PC-3 (cell line): ENCODE results near the gene ZDHHC19. TPM values are rescaled to one million over a fixed set of nuclear protein-coding genes. Genes with fewer than 3 reads are reported as not detected.

Source experiments
- ATAC-seq: fragments of 200-7000 bp; cut with Tn5 transposase; 2 replicates; pipeline ENCODE4 v1.9.1; 2020; ENCODE audit warnings: mild to moderate bottlenecking, moderate library complexity
- BruUV-seq: library from RNA; stranded (reverse); fragments of 400-500 nt; replicated peaks from 2 replicates; lab custom pipeline; 2021; lab: Mats Ljungman, UMichigan
- CTCF ChIA-PET: fragments of 300-600 bp; sonication (Branson Sonifier 250); formaldehyde crosslinking; loops from one replicate; lab custom pipeline; 2022; ENCODE audit warnings: antibody characterized with exemption; lab: Charles Lee
- POLR2A ChIA-PET: fragments of 300-600 bp; sonication (Branson Sonifier 250); formaldehyde crosslinking; loops from one replicate; lab custom pipeline; 2022; ENCODE audit warnings: antibody characterized with exemption; ENCODE audit not compliant: unreplicated experiment; lab: Charles Lee
- DNase-seq: peaks from one replicate; pipeline ENCODE4 v3.0.0-alpha.2; 2015
- H2AFZ ChIP-seq: fragments of 300-600 bp; sonication (generic); 2 replicates; pipeline ENCODE4 v1.6.0; 2016; ENCODE audit warnings: antibody characterized with exemption, low read length
- H3F3A ChIP-seq: fragments of 300-600 bp; sonication (generic); one replicate; pipeline ENCODE4 v1.6.0; 2017; ENCODE audit warnings: antibody characterized with exemption, low read length, control low read depth, mild to moderate bottlenecking; ENCODE audit not compliant: unreplicated experiment
- H3K27ac ChIP-seq: fragments of 300-600 bp; sonication (generic); 2 replicates; pipeline ENCODE4 v1.5.1; 2016; ENCODE audit warnings: mild to moderate bottlenecking, low read length
- H3K27me3 ChIP-seq: fragments of 300-600 bp; sonication (generic); 2 replicates; pipeline ENCODE4 v1.6.1; 2016; ENCODE audit warnings: low read length, mixed read lengths
- H3K36me3 ChIP-seq: fragments of 300-600 bp; sonication (generic); 2 replicates; pipeline ENCODE4 v1.6.1; 2016; ENCODE audit warnings: low read depth, mixed run types, low read length, mixed read lengths
- H3K4me1 ChIP-seq: fragments of 300-600 bp; sonication (generic); 2 replicates; pipeline ENCODE4 v1.5.1; 2016; ENCODE audit warnings: low read length; ENCODE audit not compliant: insufficient read depth
- H3K4me2 ChIP-seq: fragments of 300-600 bp; sonication (generic); 2 replicates; pipeline ENCODE4 v1.6.0; 2016; ENCODE audit warnings: low read length
- H3K4me3 ChIP-seq: fragments of 300-600 bp; sonication (generic); 2 replicates; pipeline ENCODE4 v1.5.1; 2016; ENCODE audit warnings: mild to moderate bottlenecking, low read length, mixed read lengths
- H3K79me2 ChIP-seq: fragments of 300-600 bp; sonication (generic); 2 replicates; pipeline ENCODE4 v1.6.1; 2017; ENCODE audit warnings: low read length, mixed read lengths
- H3K9ac ChIP-seq: fragments of 300-600 bp; sonication (generic); 2 replicates; pipeline ENCODE4 v1.6.0; 2016; ENCODE audit warnings: mild to moderate bottlenecking, low read length
- H3K9me2 ChIP-seq: fragments of 300-600 bp; sonication (generic); replicated peaks from 2 replicates; pipeline ENCODE4 v1.6.1; 2016; ENCODE audit warnings: mixed run types, low read length, mixed read lengths
- H3K9me3 ChIP-seq: fragments of 300-600 bp; sonication (generic); 2 replicates; pipeline ENCODE4 v1.6.1; 2016; ENCODE audit warnings: low read length, mixed read lengths
- H4K20me1 ChIP-seq: fragments of 300-600 bp; sonication (generic); 2 replicates; pipeline ENCODE4 v1.6.1; 2016; ENCODE audit warnings: low read length, mixed read lengths
- EZH2 ChIP-seq: fragments of 300-600 bp; sonication (generic); IDR thresholded peaks from one replicate; pipeline ENCODE4 v1.6.1; 2017; ENCODE audit warnings: antibody characterized with exemption, mild to moderate bottlenecking, low read length; ENCODE audit not compliant: unreplicated experiment
- EZH2phosphoT487 ChIP-seq: fragments of 300-600 bp; sonication (generic); IDR thresholded peaks from 2 replicates; pipeline ENCODE4 v1.6.1; 2018; ENCODE audit warnings: mild to moderate bottlenecking, antibody characterized with exemption, low read length, borderline replicate concordance
- intact Hi-C: fragments of 100-400 bp; cut with micrococcal nuclease; formaldehyde crosslinking; loops from 2 replicates; pipeline ENCODE4 v1.9.0; 2023
- total RNA-seq: library from RNA; depleted of rRNA; stranded (reverse); fragments of >200 nt; gene quantifications from 2 replicates; pipeline ENCODE4 v1.2.3, GENCODE V29; 2014
- TF ChIP-seq, protein P1 (sequence below): fragments of 300-600 bp; sonication (generic); conservative IDR thresholded peaks from 2 replicates; pipeline ENCODE4 v1.5.1; 2017; ENCODE audit warnings: antibody characterized with exemption, low read depth, mild to moderate bottlenecking, low read length

ZDHHC19 gene
- total RNA-seq, 1 experiment from 2014 or later = not detected

DNA sequence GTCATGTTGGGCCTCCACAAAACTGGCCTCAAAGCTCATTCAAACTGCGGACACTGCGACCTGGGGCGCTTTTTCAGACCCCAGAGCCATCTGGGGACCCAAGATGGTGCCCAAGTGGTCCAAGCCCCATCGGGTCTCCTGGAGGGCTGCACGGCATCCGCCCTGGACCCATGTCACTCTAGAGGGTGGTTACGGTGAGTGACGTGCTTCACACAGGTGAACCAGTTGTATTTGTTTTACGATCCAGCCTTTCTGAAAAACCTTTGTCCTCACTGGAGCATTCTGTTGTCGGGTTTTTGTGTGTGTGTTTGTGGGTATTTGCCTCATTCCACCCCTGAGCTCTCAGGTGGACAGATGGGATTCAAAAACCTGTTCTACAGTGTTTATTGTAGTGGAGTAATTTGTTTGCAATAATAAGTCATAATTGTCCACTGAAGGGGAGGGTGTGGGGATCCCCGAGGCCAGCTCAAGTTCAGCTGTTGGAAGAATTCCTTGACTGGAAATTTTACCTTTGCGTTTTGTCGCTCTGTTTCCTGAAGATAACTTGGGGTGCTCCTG, 7.0 kb upstream of the ZDHHC19 start:
- H3K4me3 ChIP-seq = peak overlapping the region; percentile 59
- intact Hi-C loops = no loop called here
- H3K27me3 ChIP-seq = no peaks in the 10 kb centered on the region
- peaks cover 10% of the 10 kb centered on the region; the same call in 1 of the 2 replicates for H3K79me2 ChIP-seq
- DNase-seq (peak; percentile 81), ATAC-seq (peak; percentile 13; the same call in 1 of the 2 replicates)
- H3K9me2 ChIP-seq = no peaks in the 10 kb centered on the region
- peak overlapping the region; percentile 32; the same call in 1 of the 2 replicates for H2AFZ ChIP-seq
- H3K4me1 ChIP-seq = peaks cover 43% of the 10 kb centered on the region
- TF ChIP-seq, protein P1, sequence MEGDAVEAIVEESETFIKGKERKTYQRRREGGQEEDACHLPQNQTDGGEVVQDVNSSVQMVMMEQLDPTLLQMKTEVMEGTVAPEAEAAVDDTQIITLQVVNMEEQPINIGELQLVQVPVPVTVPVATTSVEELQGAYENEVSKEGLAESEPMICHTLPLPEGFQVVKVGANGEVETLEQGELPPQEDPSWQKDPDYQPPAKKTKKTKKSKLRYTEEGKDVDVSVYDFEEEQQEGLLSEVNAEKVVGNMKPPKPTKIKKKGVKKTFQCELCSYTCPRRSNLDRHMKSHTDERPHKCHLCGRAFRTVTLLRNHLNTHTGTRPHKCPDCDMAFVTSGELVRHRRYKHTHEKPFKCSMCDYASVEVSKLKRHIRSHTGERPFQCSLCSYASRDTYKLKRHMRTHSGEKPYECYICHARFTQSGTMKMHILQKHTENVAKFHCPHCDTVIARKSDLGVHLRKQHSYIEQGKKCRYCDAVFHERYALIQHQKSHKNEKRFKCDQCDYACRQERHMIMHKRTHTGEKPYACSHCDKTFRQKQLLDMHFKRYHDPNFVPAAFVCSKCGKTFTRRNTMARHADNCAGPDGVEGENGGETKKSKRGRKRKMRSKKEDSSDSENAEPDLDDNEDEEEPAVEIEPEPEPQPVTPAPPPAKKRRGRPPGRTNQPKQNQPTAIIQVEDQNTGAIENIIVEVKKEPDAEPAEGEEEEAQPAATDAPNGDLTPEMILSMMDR = no peak
- no peak for TF ChIP-seq EZH2
- TF ChIP-seq EZH2phosphoT487 = no peak
- H3K4me2 ChIP-seq = peak overlapping the region; percentile 97
- BruUV-seq = no TSS peak
- H4K20me1 ChIP-seq = no peaks in the 10 kb centered on the region
- POLR2A ChIA-PET = interaction anchor here (0.6 kb wide), 1 partner anchor 129 kb away, joined by 3 read pairs; no protein-coding TSS in a partner anchor
- H3K27ac ChIP-seq = peak overlapping the region; percentile 73
- H3K9ac ChIP-seq = peak overlapping the region; percentile 56
- no peaks in the 10 kb centered on the region for H3K36me3 ChIP-seq
- CTCF ChIA-PET = interaction anchor here (0.6 kb wide), 1 partner anchor 360 kb away, joined by 6 read pairs; no protein-coding TSS in a partner anchor
- no peaks in the 10 kb centered on the region for H3K9me3 ChIP-seq
- no peaks in the 10 kb centered on the region for H3F3A ChIP-seq

DNA sequence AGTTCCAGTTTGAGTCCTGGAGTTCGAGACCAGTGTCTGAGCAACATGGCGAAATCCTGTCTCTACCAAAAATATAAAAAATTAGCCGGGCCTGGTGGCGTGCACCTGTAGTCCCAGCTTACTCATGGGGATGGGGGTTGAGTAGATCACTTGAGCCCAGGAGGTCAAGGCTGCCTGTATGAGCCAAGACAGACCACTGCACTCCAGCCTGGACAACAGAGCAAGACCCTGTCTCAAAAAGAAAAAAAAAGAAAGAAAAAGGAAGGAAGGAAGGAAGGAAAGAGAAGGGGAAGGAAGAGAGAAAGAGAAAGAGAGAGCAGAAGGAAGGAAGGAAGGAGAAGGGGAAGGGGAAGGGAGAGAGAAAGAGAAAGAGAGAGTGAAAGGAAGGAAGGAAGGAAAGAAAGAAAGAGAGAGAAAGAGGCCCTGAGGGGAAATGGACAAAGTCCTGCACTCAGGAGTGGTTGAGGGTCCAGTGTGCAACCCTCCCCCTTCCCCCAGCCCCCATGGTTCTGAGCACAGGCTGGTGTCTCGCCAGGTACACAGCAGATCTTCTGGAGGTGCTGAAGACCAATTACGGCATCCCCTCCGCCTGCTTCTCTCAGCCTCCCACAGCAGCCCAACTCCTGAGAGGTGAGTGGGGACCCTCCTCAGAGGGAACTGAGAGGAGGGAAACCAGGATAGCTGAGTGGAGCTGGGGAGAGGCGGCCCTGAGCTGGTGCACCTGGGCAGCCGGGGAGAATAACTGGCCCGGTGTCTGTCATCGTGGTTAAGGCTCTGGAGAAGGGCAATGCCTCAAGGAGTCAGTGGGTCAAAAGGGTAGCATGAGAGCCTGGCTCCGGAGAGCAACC, 6.3 kb upstream of the ZDHHC19 start:
- TF ChIP-seq, protein P1 = no peak
- TF ChIP-seq EZH2phosphoT487 (no peak), EZH2 (no peak)
- POLR2A ChIA-PET = interaction anchor here (0.6 kb wide), 1 partner anchor 128 kb away, joined by 3 read pairs; no protein-coding TSS in a partner anchor
- ATAC-seq (no peak), DNase-seq (no peak)
- no peaks in the 10 kb centered on the region for H3F3A ChIP-seq
- no peaks in the 10 kb centered on the region for H3K27me3 ChIP-seq
- BruUV-seq = no TSS peak
- no peaks in the 10 kb centered on the region for H3K9me2 ChIP-seq
- CTCF ChIA-PET = interaction anchor here (0.6 kb wide), 1 partner anchor 359 kb away, joined by 6 read pairs; no protein-coding TSS in a partner anchor
- H3K79me2 ChIP-seq = peaks cover 10% of the 10 kb centered on the region; the same call in 1 of the 2 replicates
- H3K4me3 ChIP-seq = peak overlapping the region; percentile 76
- peak overlapping the region; percentile 66; the same call in 1 of the 2 replicates for H3K9ac ChIP-seq
- H3K9me3 ChIP-seq = no peaks in the 10 kb centered on the region
- H3K36me3 ChIP-seq = no peaks in the 10 kb centered on the region
- no peak overlapping the region; the same call in 1 of the 2 replicates for H2AFZ ChIP-seq
- intact Hi-C loops = no loop called here
- H3K4me1 ChIP-seq = peaks cover 36% of the 10 kb centered on the region
- H4K20me1 ChIP-seq = no peaks in the 10 kb centered on the region
- H3K27ac ChIP-seq = peak overlapping the region; percentile 73
- peak overlapping the region; percentile 97 for H3K4me2 ChIP-seq
